Measurements from ENCODE around the gene TBC1D22A. TPM values are rescaled to one million over a fixed set of nuclear protein-coding genes. Genes with fewer than 3 reads are reported as not detected.

Gene TBC1D22A
- total and polyA plus RNA-seq, 9 of the 15 experiments (the other 6 are each of a cell fraction or from before 2014, with no cell fraction given) = 0.20 to 11.5 (median 5.2) TPM

GRCh38 chr22:46916886-46917770 lies 154.7 kb downstream of the TBC1D22A start (continued):
- TF ChIP-seq, protein P1, sequence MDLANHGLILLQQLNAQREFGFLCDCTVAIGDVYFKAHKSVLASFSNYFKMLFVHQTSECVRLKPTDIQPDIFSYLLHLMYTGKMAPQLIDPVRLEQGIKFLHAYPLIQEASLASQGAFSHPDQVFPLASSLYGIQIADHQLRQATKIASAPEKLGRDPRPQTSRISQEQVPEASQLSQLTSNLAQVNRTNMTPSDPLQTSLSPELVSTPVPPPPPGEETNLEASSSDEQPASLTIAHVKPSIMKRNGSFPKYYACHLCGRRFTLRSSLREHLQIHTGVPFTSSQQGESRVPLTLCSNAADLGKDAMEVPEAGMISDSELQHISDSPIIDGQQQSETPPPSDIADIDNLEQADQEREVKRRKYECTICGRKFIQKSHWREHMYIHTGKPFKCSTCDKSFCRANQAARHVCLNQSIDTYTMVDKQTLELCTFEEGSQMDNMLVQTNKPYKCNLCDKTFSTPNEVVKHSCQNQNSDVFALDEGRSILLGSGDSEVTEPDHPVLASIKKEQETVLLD (IDR thresholded peaks at IDR 0.05) = no peak
- no peak for TF ChIP-seq CREB1 (IDR thresholded peaks at IDR 0.05)
- TF ChIP-seq CREB1 (CRISPR knock-in tag; IDR thresholded peaks at IDR 0.05) = no peak

GRCh38 chr22:46917771-46918101 lies 155.3 kb downstream of the TBC1D22A start:
- no peaks in the 10 kb centered on the region for H3K9me1 ChIP-seq (ENCODE audit: control insufficient read depth, insufficient read depth, low read length)
- no peak overlapping the region; a peak in 1 of 4 replicates for H3K9ac ChIP-seq (ENCODE audit: insufficient read depth in 1 of 2, low read depth in 2 of 2, low read length in 2 of 2)
- 80% methylated on average over 2 of the region's 11 CpGs for WGBS (ENCODE audit: insufficient coverage, low coverage, missing lambda C conversion rate)
- no peak overlapping the region for H3K4me2 ChIP-seq (ENCODE audit: insufficient read depth, low read length)
- 0 out of 2 replicates have a peak, but pooled peaks cover 4% of the 10 kb centered on the region for H4K20me1 ChIP-seq (replicated peaks; ENCODE audit: control insufficient read depth, insufficient read depth, low read length)
- H3K4me1 ChIP-seq (replicated peaks in 1 of 2; ENCODE audit: control insufficient read depth in 2 of 2, insufficient read depth in 2 of 2, low read length in 2 of 2) = no peaks in the 10 kb centered on the region
- FAIRE-seq (no peak), ATAC-seq (no peak), DNase-seq (ENCODE audit: extremely low read depth in 1 of 4, low spot score in 3 of 4) (no peak)
- POLR2A ChIA-PET = interaction anchor here (1.3 kb wide), 1 partner anchor 13 kb away, joined by 3 read pairs; no protein-coding TSS in a partner anchor
- no peak for TF ChIP-seq MEF2A (IDR thresholded peaks at IDR 0.05; ENCODE audit: control insufficient read depth, low read depth, low read length)
- TF ChIP-seq SAFB (IDR thresholded peaks at IDR 0.05; ENCODE audit: borderline replicate concordance, low read depth, low read length) = no peak
- TF ChIP-seq ZNF518B (CRISPR knock-in tag; IDR thresholded peaks at IDR 0.05) = no peak
- TF ChIP-seq LEF1 (IDR thresholded peaks at IDR 0.05) = no peak
- no peak overlapping the region for H3K4me3 ChIP-seq
- H3K27ac ChIP-seq (ENCODE audit: extremely low read depth, low read depth, low read length) = no peak overlapping the region
- no peaks in the 10 kb centered on the region for H3K79me2 ChIP-seq (ENCODE audit: control insufficient read depth, insufficient read depth, low read length)
- in situ Hi-C loops (cut with MboI) (no loop called here), intact Hi-C loops (cut with micrococcal nuclease) (no loop called here)
- 0 out of 3 replicates have a peak, but pooled peaks cover 2% of the 10 kb centered on the region for H3K36me3 ChIP-seq (ENCODE audit: control insufficient read depth, insufficient read depth, low read length)
- no peak overlapping the region for H2AFZ ChIP-seq (ENCODE audit: low read depth, low read length)
- no peaks in the 10 kb centered on the region for H3K9me3 ChIP-seq (replicated peaks; ENCODE audit: control insufficient read depth, insufficient read depth, low read depth, low read length)
- H3K27me3 ChIP-seq (ENCODE audit: control insufficient read depth in 2 of 2, insufficient read depth in 2 of 2, low read length in 2 of 2) = no peaks in the 10 kb centered on the region
- BruUV-seq (replicated peaks) = no TSS peak
- CTCF ChIA-PET (ENCODE audit: low intra/inter-chr PET ratio) = no interaction called here

All from K562 (cell line).